GM19328 (cell line): ENCODE measurements around the gene MLLT6.

Experiments
- ATAC-seq: cut with Tn5 transposase; IDR thresholded peaks from one replicate; pipeline ENCODE4 v1.9.1; 2021; ENCODE audit warnings: mild to moderate bottlenecking, moderate library complexity; ENCODE audit not compliant: unreplicated experiment

The MLLT6 gene

GRCh38 chr17:38704606-38705522, at the start of gene MLLT6:
Gene MLLT6 (plus strand): TSS chr17:38705273. CDS start chr17:38705633, 360 bp downstream.
- no peak for ATAC-seq

GRCh38 chr17:38656959-38657823, 47.9 kb upstream of the MLLT6 start:
- no peak for ATAC-seq

GRCh38 chr17:38657824-38658740, 47.0 kb upstream of the MLLT6 start:
- ATAC-seq, result no peak

- ATAC-seq, result no peak
Measured at GRCh38 chr17:38658741-38659345, 46.2 kb upstream of the MLLT6 start.

- ATAC-seq, result no peak
Measured at GRCh38 chr17:38659415-38659814, 45.7 kb upstream of the MLLT6 start.

- no peak for ATAC-seq
Measured at GRCh38 chr17:38660097-38661025, 44.7 kb upstream of the MLLT6 start.

- no peak for ATAC-seq
Measured at GRCh38 chr17:38663125-38663751, 41.8 kb upstream of the MLLT6 start.

GRCh38 chr17:38663964-38664644, 41.0 kb upstream of the MLLT6 start:
- ATAC-seq, result no peak

GRCh38 chr17:38667099-38667786, 37.8 kb upstream of the MLLT6 start:
- ATAC-seq, result no peak

- no peak for ATAC-seq
Measured at GRCh38 chr17:38667787-38668122, 37.3 kb upstream of the MLLT6 start.

- ATAC-seq, result no peak
Measured at GRCh38 chr17:38669520-38669919, 35.6 kb upstream of the MLLT6 start.

GRCh38 chr17:38671939-38672720, 32.9 kb upstream of the MLLT6 start:
- no peak for ATAC-seq

- no peak for ATAC-seq
Measured at GRCh38 chr17:38672788-38673706, 32.0 kb upstream of the MLLT6 start.

GRCh38 chr17:38673707-38674013, 31.4 kb upstream of the MLLT6 start:
- no peak for ATAC-seq

- peak; percentile 5 for ATAC-seq
Measured at GRCh38 chr17:38674014-38674748, 30.9 kb upstream of the MLLT6 start.
